ENCODE results near the gene OXCT2. TPM values are rescaled to one million over a fixed set of nuclear protein-coding genes. Genes with fewer than 3 reads are reported as not detected.

Gene OXCT2
- total RNA-seq, 3 donors from 2014 or later: 1.9 to 3.3 (median 2.2) TPM

- H3K9me3 ChIP-seq: no peaks in the 10 kb centered on the region
- no peak for TF ChIP-seq CTCF (IDR thresholded peaks at IDR 0.05)
- intact Hi-C loops (cut with DNase I, micrococcal nuclease): no loop called here
- H3K4me3 ChIP-seq: no peak overlapping the region
- DNase-seq (no peak), ATAC-seq (no peak)
- H3K36me3 ChIP-seq (ENCODE audit: low read depth): peaks cover 15% of the 10 kb centered on the region
- no peaks in the 10 kb centered on the region for H3K4me1 ChIP-seq (ENCODE audit: low read depth)
Observed at GRCh38 chr1:39755965-39756659, 15.0 kb downstream of the OXCT2 start.

GRCh38 chr1:39754906-39755504, 16.1 kb downstream of the OXCT2 start:
- ATAC-seq (no peak), DNase-seq (no peak)
- no peak for TF ChIP-seq CTCF (IDR thresholded peaks at IDR 0.05)

GRCh38 chr1:39754026-39754570, 17.1 kb downstream of the OXCT2 start:
- H3K4me3 ChIP-seq: no peak overlapping the region
- H3K36me3 ChIP-seq (ENCODE audit: low read depth): peaks cover 15% of the 10 kb centered on the region
- TF ChIP-seq CTCF (IDR thresholded peaks at IDR 0.05): no peak
- H3K9me3 ChIP-seq: no peaks in the 10 kb centered on the region
- ATAC-seq: no peak
- intact Hi-C loops (cut with DNase I, micrococcal nuclease): no loop called here
- H3K4me1 ChIP-seq (ENCODE audit: low read depth): no peaks in the 10 kb centered on the region
- no peak for DNase-seq

More at GRCh38 chr1:39754906-39755504, 16.1 kb downstream of the OXCT2 start:
- H3K36me3 ChIP-seq (ENCODE audit: low read depth): peaks cover 15% of the 10 kb centered on the region
- no peaks in the 10 kb centered on the region for H3K9me3 ChIP-seq
- no peak overlapping the region for H3K4me3 ChIP-seq
- no peaks in the 10 kb centered on the region for H3K4me1 ChIP-seq (ENCODE audit: low read depth)
- intact Hi-C loops (cut with DNase I, micrococcal nuclease): no loop called here

GRCh38 chr1:39753132-39754025, 17.8 kb downstream of the OXCT2 start:
- TF ChIP-seq CTCF (IDR thresholded peaks at IDR 0.05): no peak
- intact Hi-C loops (cut with DNase I, micrococcal nuclease): no loop called here
- Histone ChIP-seq H3K4me1 (ENCODE audit: low read depth) (no peaks in the 10 kb centered on the region), H3K4me3 (no peak overlapping the region), H3K36me3 (ENCODE audit: low read depth) (peaks cover 21% of the 10 kb centered on the region), H3K9me3 (no peaks in the 10 kb centered on the region)
- DNase-seq (no peak), ATAC-seq (no peak)

GRCh38 chr1:39752703-39753102, 18.4 kb downstream of the OXCT2 start:
- DNase-seq: no peak
- H3K36me3 ChIP-seq (ENCODE audit: low read depth): peaks cover 23% of the 10 kb centered on the region
- no peak for ATAC-seq
- H3K9me3 ChIP-seq: no peaks in the 10 kb centered on the region
- H3K4me1 ChIP-seq (ENCODE audit: low read depth): no peaks in the 10 kb centered on the region
- H3K4me3 ChIP-seq: no peak overlapping the region
- no peak for TF ChIP-seq CTCF (IDR thresholded peaks at IDR 0.05)
- intact Hi-C loops (cut with DNase I, micrococcal nuclease): no loop called here
